GM23248 (cell line): ENCODE data around the gene UCK2. TPM values are rescaled to one million over a fixed set of nuclear protein-coding genes. Genes with fewer than 3 reads are reported as not detected.

ENCODE experiments used
- DNase-seq: peaks from one replicate; pipeline ENCODE4 v3.0.0-alpha.2; 2015
- H2AFZ ChIP-seq: fragments of 200-600 bp; sonication (generic); 2 replicates; pipeline ENCODE4 v1.6.1; 2016; ENCODE audit warnings: antibody characterized with exemption
- H3F3A ChIP-seq: fragments of 200-600 bp; sonication (generic); 2 replicates; pipeline ENCODE4 v1.6.1; 2016; ENCODE audit warnings: mild to moderate bottlenecking, antibody characterized with exemption, mixed run types; ENCODE audit not compliant: insufficient read depth
- H3K27ac ChIP-seq: fragments of 200-600 bp; sonication (generic); 2 replicates; pipeline ENCODE4 v1.5.1; 2016; ENCODE audit warnings: mild to moderate bottlenecking
- H3K27me3 ChIP-seq: fragments of 200-600 bp; sonication (generic); replicated peaks from 2 replicates; pipeline ENCODE4 v1.6.1; 2016; ENCODE audit warnings: mild to moderate bottlenecking; ENCODE audit not compliant: insufficient read depth
- H3K36me3 ChIP-seq: fragments of 200-600 bp; sonication (generic); 2 replicates; pipeline ENCODE4 v1.6.1; 2016; ENCODE audit warnings: low read depth, mild to moderate bottlenecking
- H3K4me1 ChIP-seq: fragments of 200-600 bp; sonication (generic); 2 replicates; pipeline ENCODE4 v1.6.1; 2016; ENCODE audit warnings: mild to moderate bottlenecking; ENCODE audit not compliant: insufficient read depth
- H3K4me2 ChIP-seq: fragments of 200-600 bp; sonication (generic); one replicate; pipeline ENCODE4 v1.6.1; 2016; ENCODE audit warnings: mild to moderate bottlenecking; ENCODE audit not compliant: unreplicated experiment
- H3K4me3 ChIP-seq: fragments of 200-600 bp; sonication (generic); 2 replicates; pipeline ENCODE4 v1.5.1; 2016; ENCODE audit warnings: mild to moderate bottlenecking
- H3K79me2 ChIP-seq: fragments of 200-600 bp; sonication (generic); 2 replicates; pipeline ENCODE4 v1.6.1; 2016; ENCODE audit warnings: mild to moderate bottlenecking; ENCODE audit not compliant: insufficient read depth
- H3K9ac ChIP-seq: fragments of 200-600 bp; sonication (generic); 2 replicates; pipeline ENCODE4 v1.6.1; 2016; ENCODE audit warnings: mild to moderate bottlenecking
- H3K9me2 ChIP-seq: fragments of 200-600 bp; sonication (generic); 2 replicates; pipeline ENCODE4 v1.6.1; 2016; ENCODE audit warnings: mixed run types, mild to moderate bottlenecking, moderate library complexity; ENCODE audit not compliant: insufficient read depth
- H3K9me3 ChIP-seq: fragments of 200-600 bp; sonication (generic); one replicate; pipeline ENCODE4 v1.6.1; 2017; ENCODE audit warnings: low read depth
- H4K20me1 ChIP-seq: fragments of 200-600 bp; sonication (generic); 2 replicates; pipeline ENCODE4 v1.6.0; 2016; ENCODE audit not compliant: insufficient read depth
- EZH2 ChIP-seq: fragments of 200-600 bp; sonication (generic); IDR thresholded peaks from 2 replicates; pipeline ENCODE4 v1.6.1; 2018; ENCODE audit warnings: antibody characterized with exemption, mild to moderate bottlenecking; ENCODE audit not compliant: insufficient read depth, poor library complexity, severe bottlenecking
- EZH2phosphoT487 ChIP-seq: fragments of 200-600 bp; sonication (generic); IDR thresholded peaks from 2 replicates; pipeline ENCODE4 v1.6.1; 2018; ENCODE audit warnings: antibody characterized with exemption, moderate library complexity, mild to moderate bottlenecking, low read depth; ENCODE audit not compliant: insufficient read depth
- WGBS, 2 experiments: methylation state at CpG; one replicate each; pipeline ENCODE4 v1.1.6; 2015 to 2017; ENCODE audit warnings: low lambda C conversion rate in 2 of 2, low coverage in 1 of 2; ENCODE audit errors: missing lambda C conversion rate in 2 of 2; 5-methylcytosine and 5-hydroxymethylcytosine counted together
- in situ Hi-C: fragments of 300-500 bp; cut with MboI; formaldehyde crosslinking; loops from 2 replicates; pipeline ENCODE4 v1.15.0; 2020
- polyA plus RNA-seq: library from polyadenylated mRNA; unstranded; fragments of >200 nt; fragmentation: Nextera tagmentation; extraction: Ambion mirVana; gene quantifications from 2 replicates; pipeline ENCODE4 v1.2.1, GENCODE V29; 2016
- total RNA-seq: library from RNA; depleted of rRNA; stranded (reverse); fragments of >200 nt; shearing (Covaris generic); gene quantifications from 2 replicates; pipeline ENCODE4 v1.2.3, GENCODE V29; 2014

The UCK2 gene
- total and polyA plus RNA-seq, 2 experiments from 2014 or later: 78.2 to 81.9 TPM

DNA sequence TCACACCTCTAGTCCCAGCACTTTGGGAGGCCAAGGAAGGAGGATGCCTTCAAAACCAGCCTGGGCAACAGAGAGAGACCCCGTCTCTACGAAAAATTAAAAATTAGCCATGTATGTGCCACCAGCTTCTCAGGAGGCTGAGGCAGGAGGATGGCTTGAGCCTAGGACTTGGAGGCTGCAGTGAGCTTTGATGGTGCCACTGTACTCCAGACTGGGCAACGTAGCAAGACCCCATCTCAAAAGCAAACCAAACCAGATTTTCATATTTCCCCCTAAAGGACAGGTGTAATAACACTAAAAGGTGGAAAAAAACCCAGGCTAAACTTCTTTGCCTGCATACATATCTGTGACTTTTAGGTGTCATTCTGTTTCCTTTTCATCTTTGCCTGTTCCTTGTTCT lies 3.7 kb downstream of the UCK2 start:
- TF ChIP-seq EZH2phosphoT487: no peak
- no peak for TF ChIP-seq EZH2
- H3K36me3 ChIP-seq: no peaks in the 10 kb centered on the region
- in situ Hi-C loops: no loop called here
- H2AFZ ChIP-seq: no peak overlapping the region
- H3K4me3 ChIP-seq: no peak overlapping the region
- no peak for DNase-seq
- no peaks in the 10 kb centered on the region for H3K27me3 ChIP-seq
- H3K9ac ChIP-seq: no peak overlapping the region
- no peak overlapping the region for H3K27ac ChIP-seq
- H3K79me2 ChIP-seq: peaks cover 92% of the 10 kb centered on the region
- no peaks in the 10 kb centered on the region for H3K9me2 ChIP-seq
- no peaks in the 10 kb centered on the region for H4K20me1 ChIP-seq
- WGBS, 2 experiments: 74 to 87% methylated on average over 3 of the region's 3 CpGs
- peaks cover 10% of the 10 kb centered on the region for H3F3A ChIP-seq
- H3K9me3 ChIP-seq: no peaks in the 10 kb centered on the region
- no peak overlapping the region for H3K4me2 ChIP-seq
- peaks cover 9% of the 10 kb centered on the region for H3K4me1 ChIP-seq

DNA sequence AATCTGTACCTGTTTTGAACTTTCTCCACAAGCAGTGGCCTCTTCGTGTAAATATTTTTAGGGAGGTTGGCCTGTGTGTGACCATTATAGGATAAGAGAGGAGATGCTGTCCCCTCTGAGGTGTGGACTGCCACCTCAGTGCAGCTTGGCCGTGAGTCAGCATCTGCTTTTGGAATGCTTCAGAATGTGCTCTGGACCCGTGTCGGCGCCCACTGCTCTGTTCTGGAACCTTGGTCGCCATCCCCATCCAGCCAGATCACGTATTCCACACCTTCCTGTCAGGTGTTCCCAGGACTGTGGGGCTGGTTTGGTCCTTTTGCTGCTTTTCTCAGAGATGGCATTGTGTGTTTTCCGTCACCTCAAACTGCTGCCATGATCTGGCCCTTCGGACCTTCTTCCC lies 5.5 kb downstream of the UCK2 start:
- no peaks in the 10 kb centered on the region for H3K9me2 ChIP-seq
- H4K20me1 ChIP-seq: 0 out of 2 replicates have a peak, but pooled peaks cover 4% of the 10 kb centered on the region
- H2AFZ ChIP-seq: no peak overlapping the region
- H3K9me3 ChIP-seq: no peaks in the 10 kb centered on the region
- no peak overlapping the region for H3K27ac ChIP-seq
- in situ Hi-C loops: no loop called here
- no peak for DNase-seq
- TF ChIP-seq EZH2 (no peak), EZH2phosphoT487 (no peak)
- H3K36me3 ChIP-seq: no peaks in the 10 kb centered on the region
- H3F3A ChIP-seq: peaks cover 10% of the 10 kb centered on the region
- H3K4me1 ChIP-seq: peaks cover 9% of the 10 kb centered on the region
- H3K79me2 ChIP-seq: peaks cover 100% of the 10 kb centered on the region
- no peak overlapping the region for H3K9ac ChIP-seq
- WGBS, 2 experiments: 91% methylated on average over 9 of the region's 9 CpGs
- H3K4me3 ChIP-seq: no peak overlapping the region
- H3K27me3 ChIP-seq: no peaks in the 10 kb centered on the region
- H3K4me2 ChIP-seq: no peak overlapping the region

GRCh38 chr1:165833358-165833757 lies 5.9 kb downstream of the UCK2 start:
- no peak overlapping the region for H3K4me3 ChIP-seq
- no peak overlapping the region for H3K4me2 ChIP-seq
- no peak for DNase-seq
- peaks cover 100% of the 10 kb centered on the region for H3K79me2 ChIP-seq
- H3K27ac ChIP-seq: no peak overlapping the region
- 74 to 83% methylated on average over 2 of the region's 2 CpGs for WGBS, 2 experiments
- H3K36me3 ChIP-seq: no peaks in the 10 kb centered on the region
- peaks cover 9% of the 10 kb centered on the region for H3K4me1 ChIP-seq
- peaks cover 10% of the 10 kb centered on the region for H3F3A ChIP-seq
- H3K9ac ChIP-seq: no peak overlapping the region
- in situ Hi-C loops: no loop called here
- H3K27me3 ChIP-seq: no peaks in the 10 kb centered on the region
- TF ChIP-seq EZH2phosphoT487 (no peak), EZH2 (no peak)
- no peaks in the 10 kb centered on the region for H3K9me2 ChIP-seq
- H2AFZ ChIP-seq: no peak overlapping the region
- H4K20me1 ChIP-seq: 0 out of 2 replicates have a peak, but pooled peaks cover 4% of the 10 kb centered on the region
- no peaks in the 10 kb centered on the region for H3K9me3 ChIP-seq

DNA sequence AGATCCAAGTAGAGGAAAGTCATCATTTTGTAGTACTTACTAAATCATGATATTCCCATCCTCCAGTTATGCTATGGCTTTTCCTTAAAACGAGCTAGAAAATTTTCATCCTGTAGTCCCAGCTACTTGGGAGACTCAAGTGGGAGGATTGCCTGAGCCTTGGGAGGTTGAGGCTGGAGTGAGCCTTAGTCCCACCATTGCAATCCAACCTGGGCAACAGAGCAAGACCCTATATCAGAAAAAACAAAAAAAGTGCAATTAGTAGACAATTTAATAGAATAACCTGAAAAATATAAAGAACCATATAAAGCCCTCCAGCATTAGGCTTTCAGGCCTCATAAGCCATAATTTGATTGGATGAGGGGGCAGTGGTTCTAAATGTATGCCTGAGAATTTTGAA lies 6.8 kb downstream of the UCK2 start:
- Histone ChIP-seq H4K20me1 (0 out of 2 replicates have a peak, but pooled peaks cover 4% of the 10 kb centered on the region), H3K4me2 (no peak overlapping the region), H3K4me1 (peaks cover 8% of the 10 kb centered on the region), H3K9ac (no peak overlapping the region), H3K36me3 (no peaks in the 10 kb centered on the region), H3K27me3 (no peaks in the 10 kb centered on the region), H3K27ac (no peak overlapping the region), H2AFZ (no peak overlapping the region), H3K4me3 (no peak overlapping the region), H3F3A (peaks cover 6% of the 10 kb centered on the region), H3K9me2 (no peaks in the 10 kb centered on the region), H3K79me2 (peaks cover 100% of the 10 kb centered on the region), H3K9me3 (no peaks in the 10 kb centered on the region)
- 96 to 100% methylated on average over 1 of the region's 1 CpG for WGBS, 2 experiments
- no peak for TF ChIP-seq EZH2phosphoT487
- no peak for TF ChIP-seq EZH2
- in situ Hi-C loops: no loop called here
- DNase-seq: no peak

DNA sequence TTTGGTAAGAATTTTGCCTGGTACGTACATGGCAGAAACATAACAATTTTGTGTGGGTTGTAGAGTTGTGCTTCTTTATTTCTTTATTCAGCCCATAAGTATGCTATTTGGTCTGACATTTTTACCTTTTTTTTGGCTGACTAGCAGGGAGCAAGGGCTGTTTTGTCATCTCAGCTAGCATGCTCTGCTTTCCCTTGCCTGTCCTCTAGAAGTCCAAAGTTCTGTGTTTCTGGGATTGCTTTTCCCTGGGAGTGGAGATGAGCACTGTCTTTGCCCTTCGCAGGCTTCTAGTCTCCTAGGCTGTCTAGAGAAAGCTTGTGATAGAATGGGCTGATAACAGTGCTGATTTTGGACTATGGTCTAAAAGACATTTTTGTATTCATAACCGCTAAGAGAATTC lies 7.5 kb downstream of the UCK2 start:
- no peak overlapping the region for H3K27ac ChIP-seq
- no peaks in the 10 kb centered on the region for H3K9me2 ChIP-seq
- no peaks in the 10 kb centered on the region for H3K9me3 ChIP-seq
- H3F3A ChIP-seq: no peaks in the 10 kb centered on the region
- in situ Hi-C loops: no loop called here
- no peak overlapping the region for H3K4me3 ChIP-seq
- H3K27me3 ChIP-seq: no peaks in the 10 kb centered on the region
- no peak for TF ChIP-seq EZH2phosphoT487
- TF ChIP-seq EZH2: no peak
- peaks cover 2% of the 10 kb centered on the region for H3K4me1 ChIP-seq
- H3K36me3 ChIP-seq: no peaks in the 10 kb centered on the region
- H4K20me1 ChIP-seq: 0 out of 2 replicates have a peak, but pooled peaks cover 4% of the 10 kb centered on the region
- DNase-seq: no peak
- no peak overlapping the region for H3K4me2 ChIP-seq
- H2AFZ ChIP-seq: no peak overlapping the region
- H3K79me2 ChIP-seq: peaks cover 100% of the 10 kb centered on the region
- 89 to 91% methylated on average over 3 of the region's 3 CpGs for WGBS, 2 experiments
- H3K9ac ChIP-seq: no peak overlapping the region
